ENCODE data around the gene CDK2.
"Not testable (repeated sequence)": the region's sequence is repeated elsewhere in the genome, so short reads cannot be mapped to it uniquely, and the experiment has no call there.

CDK2 gene

DNA sequence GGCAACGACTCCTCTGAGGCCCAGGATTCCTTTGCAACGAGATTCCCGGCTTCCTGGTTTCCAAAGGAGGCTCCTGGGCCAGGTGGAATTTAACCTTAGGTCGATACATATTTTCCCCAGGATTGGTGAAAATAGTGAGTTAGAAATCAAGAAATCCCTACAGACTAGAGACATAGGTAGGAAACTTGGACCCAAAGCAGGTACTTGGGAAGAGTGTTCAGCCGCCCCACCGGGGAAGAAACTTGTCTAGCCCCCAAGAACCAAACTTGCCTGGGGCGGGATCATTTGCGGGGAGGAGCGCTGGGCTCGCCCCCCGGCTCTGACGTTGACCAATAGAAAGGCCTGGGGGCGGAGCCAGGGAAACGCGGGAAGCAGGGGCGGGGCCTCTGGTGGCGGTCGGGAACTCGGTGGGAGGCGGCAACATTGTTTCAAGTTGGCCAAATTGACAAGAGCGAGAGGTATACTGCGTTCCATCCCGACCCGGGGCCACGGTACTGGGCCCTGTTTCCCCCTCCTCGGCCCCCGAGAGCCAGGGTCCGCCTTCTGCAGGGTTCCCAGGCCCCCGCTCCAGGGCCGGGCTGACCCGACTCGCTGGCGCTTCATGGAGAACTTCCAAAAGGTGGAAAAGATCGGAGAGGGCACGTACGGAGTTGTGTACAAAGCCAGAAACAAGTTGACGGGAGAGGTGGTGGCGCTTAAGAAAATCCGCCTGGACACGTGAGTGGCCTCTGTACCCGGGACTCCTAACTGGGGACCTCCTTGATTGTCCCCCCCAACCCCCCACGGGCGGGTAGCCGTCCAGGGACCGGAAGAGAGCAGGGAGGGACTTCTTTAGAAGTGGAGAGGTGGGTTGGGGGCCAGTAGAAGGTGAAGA, at the start of gene CDK2:
Gene CDK2, plus strand, starts transcription at position 423 of the 874 bp plus-strand sequence. Its CDS starts 179 bp downstream, at position 602.
- peak; percentile 64 to 87 for DNase-seq (ENCODE audit: low read depth in 2 of 2)

GRCh38 chr12:55919032-55919431, 47.6 kb upstream of the CDK2 start:
- not testable (repeated sequence) for DNase-seq (ENCODE audit: low read depth in 2 of 2)

- no peak for DNase-seq (ENCODE audit: low read depth in 2 of 2)
Measured at GRCh38 chr12:55922126-55922525, 44.5 kb upstream of the CDK2 start.

DNA sequence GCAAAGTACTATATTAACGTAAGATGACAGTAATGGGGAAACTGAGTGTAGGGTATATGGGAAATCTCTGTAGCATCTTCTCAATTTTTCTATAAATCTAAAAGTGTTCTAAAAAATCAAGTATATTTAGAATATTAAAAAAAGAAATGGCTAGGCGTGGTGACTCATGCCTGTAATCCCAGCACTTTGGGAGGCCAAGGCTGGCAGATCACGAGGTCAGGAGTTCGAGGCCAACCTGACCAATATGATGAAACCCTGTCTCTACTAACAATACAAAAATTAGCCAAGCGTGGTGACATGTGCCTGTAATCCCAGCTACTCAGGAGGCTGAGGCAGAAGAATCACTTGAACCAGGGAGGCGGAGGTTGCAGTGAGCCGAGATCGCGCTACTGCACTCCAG, 43.0 kb upstream of the CDK2 start:
- DNase-seq (ENCODE audit: low read depth in 2 of 2): not testable (repeated sequence)

DNA sequence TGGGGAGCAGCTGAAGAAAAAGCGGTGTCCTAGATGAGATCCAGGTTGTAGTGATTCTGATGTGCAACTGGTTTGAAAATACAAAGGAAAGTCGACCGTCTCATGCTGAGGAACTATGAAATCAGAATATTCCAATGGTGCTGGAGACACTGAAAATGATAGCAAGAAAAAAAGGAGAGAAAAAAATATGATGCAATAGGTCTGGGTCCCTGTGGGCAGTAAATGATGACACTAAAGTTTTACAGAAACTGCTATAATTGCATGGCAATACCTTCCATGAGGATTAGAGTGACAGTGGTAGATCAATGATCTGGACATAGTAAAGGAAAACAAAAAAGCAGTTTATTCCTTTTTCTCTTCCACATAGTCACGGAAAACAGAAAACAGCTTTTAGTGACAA, 41.3 kb upstream of the CDK2 start:
- no peak for DNase-seq (ENCODE audit: low read depth in 2 of 2)

- no peak for DNase-seq (ENCODE audit: low read depth in 2 of 2)
Measured at GRCh38 chr12:55925870-55926737, 40.5 kb upstream of the CDK2 start.

- peak; percentile 73 to 74 for DNase-seq (ENCODE audit: low read depth in 2 of 2)
Measured at GRCh38 chr12:55926738-55927587, 39.7 kb upstream of the CDK2 start.

- DNase-seq (ENCODE audit: low read depth in 2 of 2): no peak
Measured at GRCh38 chr12:55927588-55928502, 38.8 kb upstream of the CDK2 start, which contains the start of gene PYM1. Gene PYM1 (minus strand): TSS chr12:55927894. CDS start chr12:55927761, 133 bp downstream.

DNA sequence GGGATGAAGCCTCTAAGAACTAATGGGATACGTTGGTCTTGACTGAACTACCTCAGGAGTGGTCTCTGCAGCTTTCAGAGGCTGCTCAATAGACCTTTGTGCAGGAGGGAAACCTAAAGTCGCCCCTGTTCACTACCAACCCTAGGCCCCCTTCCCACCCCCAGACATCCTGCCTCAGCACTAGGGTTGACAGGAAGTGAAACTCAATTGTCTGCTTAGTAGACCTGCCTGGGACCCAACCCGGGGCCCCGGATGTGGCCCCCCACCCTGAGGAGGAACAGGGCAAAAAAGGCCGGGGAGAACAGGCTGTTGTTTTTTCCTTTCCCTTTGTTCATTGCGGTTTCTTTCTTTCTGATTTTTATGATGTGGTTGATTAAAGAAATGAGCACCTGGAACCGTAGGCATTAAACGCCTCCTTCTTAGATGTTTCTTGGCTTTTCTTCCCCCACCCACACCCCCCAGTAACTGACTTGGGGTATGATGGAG, 37.3 kb upstream of the CDK2 start:
- peak; percentile 58 to 74 for DNase-seq (ENCODE audit: low read depth in 2 of 2)

DNA sequence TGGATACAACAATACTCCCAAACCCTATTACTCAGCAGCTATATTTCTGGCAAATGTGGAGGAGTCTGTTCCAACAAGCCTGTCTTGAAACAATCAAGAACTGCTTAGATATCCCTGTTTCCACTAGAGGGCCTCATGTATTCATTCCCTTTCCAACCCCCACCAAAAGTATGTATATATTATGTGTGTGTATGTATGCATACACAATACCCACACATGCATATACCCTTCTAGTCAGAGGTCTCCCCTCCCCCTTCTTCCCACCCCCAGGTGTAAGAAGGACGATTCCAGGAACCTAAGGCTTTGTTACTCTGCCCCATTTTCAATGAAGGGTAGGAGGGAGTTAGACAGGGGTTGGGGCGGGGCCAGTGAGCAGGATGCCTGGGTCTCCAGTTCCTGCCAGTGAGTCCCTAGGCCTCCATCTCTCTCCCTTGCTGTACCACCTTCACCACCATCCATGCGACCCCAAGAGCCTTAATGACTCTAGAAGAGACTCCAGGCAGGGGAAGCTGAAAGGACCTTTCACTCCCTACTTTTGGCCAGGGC, 35.8 kb upstream of the CDK2 start, which contains the start of gene DGKA:
Gene DGKA, plus strand, starts transcription at position 392 of the 546 bp plus-strand sequence. CDS start 5,342 bp downstream, outside the sequence.
- DNase-seq (ENCODE audit: low read depth in 2 of 2): peak in 1 of 2 donors; percentile 46

- DNase-seq (ENCODE audit: low read depth in 2 of 2): no peak
Measured at GRCh38 chr12:55931317-55931779, 35.3 kb upstream of the CDK2 start.

DNA sequence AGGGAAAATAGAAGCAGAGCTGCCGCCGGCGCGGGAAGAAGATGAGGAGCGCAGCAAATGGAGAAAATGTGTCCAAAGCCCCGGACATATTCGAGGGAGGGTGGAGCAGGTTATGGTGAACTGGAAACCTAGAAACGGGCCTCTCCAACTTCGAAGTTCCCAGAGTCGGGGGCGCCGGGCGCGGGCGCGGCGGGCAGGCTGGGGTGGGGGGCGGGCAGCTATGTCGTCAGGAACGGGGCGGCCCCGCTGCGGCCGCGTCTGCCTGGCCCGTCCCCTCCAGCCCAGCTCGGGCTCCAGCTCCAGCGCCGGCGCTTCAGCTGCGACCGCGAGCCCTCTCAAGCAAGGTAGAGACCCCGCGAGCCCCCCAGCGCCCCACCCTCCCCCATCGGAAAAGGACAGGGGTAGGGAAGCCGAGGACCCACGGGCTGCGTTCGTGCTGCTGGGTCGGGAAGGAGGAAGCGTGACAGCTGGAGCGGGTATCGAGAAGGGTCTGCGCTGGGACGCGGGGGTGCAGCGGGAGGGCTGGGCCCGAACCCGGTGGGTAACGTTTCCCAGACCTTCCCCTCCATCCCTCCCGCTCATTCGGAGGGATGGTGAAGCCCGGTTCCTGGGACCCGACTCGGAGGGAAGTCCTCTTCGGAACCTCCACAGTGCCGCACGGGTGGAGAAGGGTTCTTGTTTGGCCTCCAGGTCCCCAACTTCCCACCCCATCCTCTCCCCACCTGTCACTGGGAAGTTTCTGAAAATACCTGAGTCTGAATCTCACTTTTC, 34.7 kb upstream of the CDK2 start:
- DNase-seq (ENCODE audit: low read depth in 2 of 2): no peak

- DNase-seq (ENCODE audit: low read depth in 2 of 2): no peak
Measured at GRCh38 chr12:55932551-55932910, 34.1 kb upstream of the CDK2 start.

DNA sequence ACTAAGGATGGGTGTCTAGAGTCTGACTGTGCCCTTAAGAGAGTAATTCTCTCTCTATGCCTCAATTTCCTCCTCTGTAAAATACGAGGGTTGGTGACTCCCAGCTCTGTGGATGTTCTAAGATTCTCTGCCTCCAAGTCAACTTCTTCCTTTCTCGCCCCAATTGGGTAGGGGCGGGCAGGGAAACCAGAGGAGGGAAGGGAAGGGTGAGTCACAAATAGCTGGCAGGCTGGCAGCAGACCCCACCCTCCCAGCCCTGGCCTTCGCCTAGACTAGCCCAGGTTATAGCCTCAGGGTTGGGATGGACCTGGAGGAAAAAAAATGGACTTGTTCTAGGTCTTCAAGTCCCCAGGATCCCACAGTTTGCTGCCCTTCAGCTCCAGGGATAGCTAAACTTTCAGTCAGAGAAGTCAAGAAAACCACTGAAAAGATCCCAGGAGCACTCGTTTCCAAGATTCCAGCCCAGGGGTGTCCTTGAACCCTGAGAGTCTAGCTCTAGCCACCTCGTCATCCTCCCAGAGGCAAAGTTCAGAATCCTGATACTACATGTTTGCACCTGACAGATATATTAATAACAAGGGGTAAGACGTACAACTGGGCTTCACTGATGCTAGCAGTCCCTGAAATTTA, 33.3 kb upstream of the CDK2 start:
- no peak for DNase-seq (ENCODE audit: low read depth in 2 of 2)

GRCh38 chr12:55933799-55934742, 32.6 kb upstream of the CDK2 start:
- no peak for DNase-seq (ENCODE audit: low read depth in 2 of 2)

- DNase-seq (ENCODE audit: low read depth in 2 of 2): no peak
Measured at GRCh38 chr12:55934773-55935172, 31.9 kb upstream of the CDK2 start.

GRCh38 chr12:55935738-55936151, 30.9 kb upstream of the CDK2 start:
- DNase-seq (ENCODE audit: low read depth in 2 of 2): no peak

Data from stimulated activated CD4-positive, alpha-beta T cell treated with anti-CD3 and anti-CD28 coated beads, Interleukin-1b, Interleukin-23, amount 100 ng/mL, for 1 hour (primary cell).